DND-41 (cell line): ENCODE results near the gene CCND1.

ENCODE experiments used
- CTCF ChIP-seq: IDR thresholded peaks from 2 replicates; pipeline ENCODE4 v1.5.1; 2012; ENCODE audit warnings: borderline replicate concordance, low read length, moderate library complexity, mild to moderate bottlenecking; ENCODE audit not compliant: poor library complexity, severe bottlenecking; ENCODE audit errors: extremely low read depth
- EZH2 ChIP-seq: IDR thresholded peaks from 3 replicates; pipeline ENCODE4 v1.6.1; 2012; ENCODE audit warnings: borderline replicate concordance, low read depth, mild to moderate bottlenecking, moderate library complexity, low read length, inconsistent platforms; ENCODE audit not compliant: severe bottlenecking

- no peak for TF ChIP-seq CTCF
- TF ChIP-seq EZH2: no peak
These were observed 25.2 kb upstream of the CCND1 start for GRCh38 chr11:69615545-69616278.
